Ammon's horn (tissue), 1 donor: ENCODE measurements around the gene MYL5.
A peak's percentile ranks its signal among the peaks of the same experiment; 100 is the strongest.
"Not testable (repeated sequence)": the region's sequence is repeated elsewhere in the genome, so short reads cannot be mapped to it uniquely, and the experiment has no call there.

Experiments used
- DNase-seq: peaks from one replicate; pipeline ENCODE4 v3.0.0-alpha.2; 2016; ENCODE audit warnings: low spot score

Gene MYL5

GRCh38 chr4:705278-706082 lies 31.1 kb downstream of the MYL5 start, which contains the start of gene PCGF3:
Gene PCGF3, plus strand, starts transcription at chr4:705832. Its CDS starts 27,849 bp downstream, at chr4:733681.
- DNase-seq = peak; percentile 98

DNA sequence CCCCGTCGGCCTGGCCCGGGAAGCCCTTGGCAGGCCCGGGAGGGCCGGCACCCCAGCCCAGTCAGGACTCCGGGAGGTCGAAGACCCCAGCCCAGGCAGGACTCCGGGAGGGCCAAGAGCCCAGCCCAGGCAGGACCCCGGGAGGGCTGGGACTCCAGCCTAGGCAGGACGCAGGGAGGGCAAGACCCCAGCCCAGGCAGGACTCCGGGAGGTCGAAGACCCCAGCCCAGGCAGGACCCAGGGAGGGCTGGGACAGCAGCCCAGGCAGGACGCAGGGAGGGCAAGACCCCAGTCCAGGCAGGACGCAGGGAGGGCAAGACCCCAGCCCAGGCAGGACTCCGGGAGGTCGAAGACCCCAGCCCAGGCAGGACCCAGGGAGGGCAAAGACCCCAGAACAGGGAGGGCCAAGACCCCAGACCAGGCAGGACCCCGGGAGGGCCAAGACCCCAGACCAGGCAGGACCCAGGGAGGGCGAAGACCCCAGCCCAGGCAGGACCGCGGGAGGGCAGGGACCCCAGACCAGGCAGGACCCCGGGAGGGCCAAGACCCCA lies 31.8 kb downstream of the MYL5 start:
- not testable (repeated sequence) for DNase-seq

- no peak for DNase-seq
Observed at GRCh38 chr4:706834-707598, 32.7 kb downstream of the MYL5 start.

GRCh38 chr4:707929-708630 lies 33.7 kb downstream of the MYL5 start:
- no peak for DNase-seq

DNA sequence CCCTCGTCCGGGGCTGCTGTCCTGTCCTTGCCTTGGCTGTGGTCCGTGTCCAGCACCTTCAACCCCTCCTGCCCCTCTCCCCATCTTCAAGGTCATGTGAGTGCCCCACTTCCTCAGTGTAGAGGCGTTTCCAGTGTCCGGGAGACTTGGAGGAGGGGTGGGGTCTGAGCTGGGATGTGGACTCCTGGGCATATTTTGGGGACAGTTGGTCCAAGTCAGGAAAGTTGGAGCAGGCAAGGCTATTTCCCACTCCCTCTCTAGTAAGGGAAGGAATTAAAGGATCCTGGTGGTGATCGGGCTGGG lies 34.2 kb downstream of the MYL5 start:
- no peak for DNase-seq

DNA sequence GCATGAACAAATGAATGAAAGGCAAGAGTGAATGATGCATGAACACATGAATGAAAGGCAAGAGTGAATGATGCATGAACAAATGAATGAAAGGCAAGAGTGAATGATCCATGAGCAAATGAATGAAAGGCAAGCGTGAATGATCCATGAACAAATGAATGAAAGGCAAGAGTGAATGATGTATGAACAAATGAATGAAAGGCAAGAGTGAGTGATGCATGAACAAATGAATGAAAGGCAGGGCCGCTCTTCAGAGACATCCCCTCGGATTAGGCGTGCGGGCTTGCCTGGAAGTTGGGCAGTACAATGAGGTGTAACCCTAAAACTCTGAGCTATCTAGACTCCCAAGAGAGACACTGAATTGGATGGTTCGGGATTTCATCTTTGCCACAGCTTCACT lies 35.0 kb downstream of the MYL5 start:
- no peak for DNase-seq

- no peak for DNase-seq
Observed at GRCh38 chr4:710116-710515, 35.8 kb downstream of the MYL5 start.

- DNase-seq = no peak
Observed at GRCh38 chr4:710916-711315, 36.6 kb downstream of the MYL5 start.

- DNase-seq = no peak
Observed at GRCh38 chr4:712093-712492, 37.8 kb downstream of the MYL5 start.

DNA sequence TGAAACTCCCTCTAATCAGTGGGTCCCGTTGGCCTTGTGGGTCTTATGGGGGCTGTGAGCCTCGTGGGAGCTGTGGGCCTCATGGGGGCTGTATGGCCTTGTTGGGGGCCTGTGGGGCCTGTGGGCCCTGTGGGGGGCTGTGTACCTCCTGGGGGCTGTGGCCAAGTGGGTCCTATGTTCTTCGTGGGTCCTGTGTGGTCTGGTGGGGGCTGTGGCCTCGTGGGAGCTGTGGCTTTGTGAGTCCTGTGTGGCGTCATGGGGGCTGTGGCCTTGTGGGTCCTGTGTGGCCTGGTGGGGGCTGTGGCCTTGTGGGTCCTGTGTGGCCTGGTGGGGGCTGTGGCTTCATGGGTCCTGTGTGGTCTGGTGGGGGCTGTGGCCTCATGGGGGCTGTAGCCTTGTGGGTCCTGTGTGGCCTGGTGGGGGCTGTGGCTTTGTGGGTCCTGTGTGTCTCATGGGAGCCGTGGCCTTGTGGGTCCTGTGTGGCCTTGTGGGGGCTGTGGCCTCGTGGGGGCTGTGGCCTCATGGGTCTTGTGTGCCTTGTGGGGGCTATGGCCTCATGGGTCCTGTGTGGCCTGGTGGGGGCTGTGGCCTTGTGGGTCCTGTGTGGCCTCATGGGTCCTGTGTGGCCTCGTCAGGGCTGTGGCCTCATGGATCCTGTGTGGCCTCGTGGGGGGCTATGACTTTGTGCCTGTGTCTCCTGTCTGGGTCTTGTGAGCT lies 38.7 kb downstream of the MYL5 start:
- no peak for DNase-seq

GRCh38 chr4:714087-714486 lies 39.7 kb downstream of the MYL5 start:
- DNase-seq = no peak

GRCh38 chr4:717601-718320 lies 43.4 kb downstream of the MYL5 start:
- no peak for DNase-seq

GRCh38 chr4:718460-718859 lies 44.1 kb downstream of the MYL5 start:
- DNase-seq = no peak

DNA sequence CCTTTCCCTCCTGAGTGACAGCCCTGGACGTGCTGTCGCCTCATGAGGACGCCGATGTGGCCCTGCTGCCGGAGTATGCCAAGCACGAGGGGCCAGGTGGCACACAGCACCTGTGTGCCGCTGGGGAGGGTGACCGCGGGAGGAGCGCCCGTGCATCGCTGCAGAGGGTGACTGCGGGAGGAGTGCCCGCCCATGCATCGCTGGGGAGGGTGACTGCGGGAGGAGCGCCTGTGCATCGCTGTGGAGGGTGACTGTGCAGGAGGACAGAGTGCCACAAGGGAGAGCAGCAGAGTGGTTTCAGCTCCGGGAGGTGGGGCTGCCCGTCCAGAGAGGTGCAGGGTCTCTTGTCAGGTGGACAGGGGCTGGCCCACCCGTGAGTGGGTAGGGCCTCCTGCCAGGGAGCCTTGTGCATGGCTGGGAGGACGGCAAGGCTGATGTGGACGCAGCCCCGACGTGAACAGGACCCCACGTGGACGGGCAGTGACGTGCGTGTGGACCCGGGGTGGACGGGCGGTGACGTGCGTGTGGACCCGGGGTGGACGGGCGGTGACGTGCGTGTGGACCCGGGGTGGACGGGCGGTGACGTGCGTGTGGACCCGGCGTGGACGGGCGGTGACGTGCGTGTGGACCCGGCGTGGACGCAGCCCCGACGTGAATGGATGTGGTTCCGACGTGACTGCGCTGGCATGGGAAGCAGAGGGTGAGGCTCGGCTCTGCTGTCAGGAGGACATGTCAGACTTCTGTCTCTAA lies 45.9 kb downstream of the MYL5 start:
- DNase-seq = no peak

GRCh38 chr4:721261-722168 lies 47.2 kb downstream of the MYL5 start:
- peak; percentile 56 for DNase-seq

GRCh38 chr4:722169-722725 lies 47.9 kb downstream of the MYL5 start:
- DNase-seq = no peak

- no peak for DNase-seq
Observed at GRCh38 chr4:722851-723360, 48.6 kb downstream of the MYL5 start.

DNA sequence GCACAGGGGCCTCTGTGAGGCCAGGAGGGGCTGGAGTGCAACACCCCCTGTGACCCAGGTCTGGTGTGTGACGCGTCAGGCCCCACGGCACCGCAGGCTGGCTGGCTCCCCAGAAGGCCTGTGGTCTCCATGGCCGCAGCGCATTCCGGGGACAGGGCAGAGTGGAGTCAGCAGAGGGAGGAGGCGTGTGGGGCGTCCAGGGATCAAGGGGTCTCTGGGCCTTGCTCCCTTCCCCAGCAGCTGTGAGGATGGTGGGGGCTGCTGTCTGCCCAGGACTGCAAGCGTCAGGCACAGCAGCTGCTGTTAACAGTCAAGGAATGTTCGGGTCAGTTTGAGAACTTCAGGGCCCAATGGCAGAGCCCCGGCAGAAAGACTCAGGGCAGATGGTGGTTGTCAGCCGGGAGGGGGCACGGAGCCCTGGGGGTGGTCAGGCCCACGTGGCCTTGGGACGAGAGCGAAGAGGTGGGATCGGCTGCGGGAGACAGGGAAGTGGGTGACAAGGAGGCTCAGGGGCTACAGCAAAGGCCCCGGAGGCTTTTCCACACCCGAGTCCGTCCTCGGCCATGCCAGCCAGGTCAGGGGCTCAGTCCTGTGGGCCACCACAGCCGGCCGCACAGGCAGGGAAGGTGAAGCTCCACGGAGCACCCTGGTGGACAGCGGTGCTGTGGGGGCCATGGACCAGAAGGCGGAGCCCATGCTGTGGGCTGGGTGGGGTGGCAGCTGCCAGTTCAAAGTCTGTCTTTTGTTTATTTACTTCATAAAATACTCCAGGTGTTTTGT lies 49.6 kb downstream of the MYL5 start:
- no peak for DNase-seq
